HG03135 (cell line): ENCODE measurements around the gene PSMB4.
"Not testable (repeated sequence)": the region's sequence is repeated elsewhere in the genome, so short reads cannot be mapped to it uniquely, and the experiment has no call there.

Source experiments
- ATAC-seq: cut with Tn5 transposase; IDR thresholded peaks from one replicate; pipeline ENCODE4 v1.9.1; 2021; ENCODE audit warnings: mild to moderate bottlenecking, moderate library complexity; ENCODE audit not compliant: unreplicated experiment

PSMB4 gene

GRCh38 chr1:151386002-151386401 is 13.4 kb upstream of the PSMB4 start:
- no peak for ATAC-seq

DNA sequence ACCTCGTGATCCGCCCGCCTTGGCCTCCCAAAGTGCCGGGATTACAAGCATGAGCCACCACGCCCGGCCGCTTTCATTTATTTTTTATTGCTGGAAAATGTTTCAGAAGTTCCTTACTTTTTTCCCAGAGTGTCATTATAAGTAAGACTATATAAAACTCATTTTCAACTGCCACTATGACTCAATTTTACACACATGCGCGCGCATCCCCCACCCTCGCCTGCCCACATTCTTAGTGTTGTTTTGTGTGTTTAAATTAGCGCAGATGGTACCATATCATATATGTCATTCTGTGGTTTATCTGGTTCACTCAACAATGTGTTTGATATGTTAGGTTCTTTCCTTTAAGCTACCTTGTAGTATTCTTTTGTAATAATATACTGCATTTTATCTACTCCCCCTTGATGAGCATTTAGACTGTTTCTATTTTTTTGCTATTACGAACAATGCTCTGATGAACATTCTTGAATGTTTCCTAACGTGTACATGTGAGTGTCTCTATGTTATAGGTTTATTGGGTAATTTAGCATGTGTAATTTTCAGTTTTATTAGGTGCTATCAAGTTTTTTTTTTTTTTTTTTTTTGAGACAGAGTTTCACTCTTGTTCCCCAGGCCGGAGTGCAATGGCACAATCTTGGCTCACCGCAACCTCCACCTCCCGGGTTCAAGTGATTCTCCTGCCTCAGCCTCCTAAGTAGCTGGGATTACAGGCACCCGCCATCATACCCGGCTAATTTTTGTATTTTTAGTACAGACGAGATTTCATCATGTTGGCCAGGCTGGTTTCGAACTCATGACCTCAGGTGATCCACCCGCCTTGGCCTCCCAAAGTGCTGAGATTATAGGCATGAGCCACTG is 8.9 kb upstream of the PSMB4 start:
- not testable (repeated sequence) for ATAC-seq

DNA sequence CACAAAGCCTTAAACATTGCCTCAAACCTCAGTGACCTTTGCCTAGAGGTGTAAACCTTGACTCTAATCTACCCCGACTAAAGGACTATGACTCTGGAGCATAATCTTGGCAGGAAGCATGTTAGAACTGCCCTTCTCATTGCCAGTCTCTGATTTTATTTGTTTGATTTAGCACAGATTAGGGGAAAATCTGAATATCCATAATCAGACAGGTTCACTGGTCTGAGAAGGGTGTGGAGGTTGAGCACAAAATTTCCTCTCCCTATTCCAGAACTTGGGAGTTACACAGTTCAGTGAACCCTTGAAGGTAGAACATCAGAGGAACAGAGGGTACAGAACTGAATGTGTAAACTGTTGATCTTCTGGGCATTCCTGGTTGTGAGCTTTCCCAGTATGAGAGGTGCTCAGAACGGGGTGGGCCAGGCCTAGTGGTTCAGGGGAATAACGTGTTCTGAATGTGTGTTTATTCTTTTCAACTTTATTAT is 8.3 kb upstream of the PSMB4 start:
- no peak for ATAC-seq

DNA sequence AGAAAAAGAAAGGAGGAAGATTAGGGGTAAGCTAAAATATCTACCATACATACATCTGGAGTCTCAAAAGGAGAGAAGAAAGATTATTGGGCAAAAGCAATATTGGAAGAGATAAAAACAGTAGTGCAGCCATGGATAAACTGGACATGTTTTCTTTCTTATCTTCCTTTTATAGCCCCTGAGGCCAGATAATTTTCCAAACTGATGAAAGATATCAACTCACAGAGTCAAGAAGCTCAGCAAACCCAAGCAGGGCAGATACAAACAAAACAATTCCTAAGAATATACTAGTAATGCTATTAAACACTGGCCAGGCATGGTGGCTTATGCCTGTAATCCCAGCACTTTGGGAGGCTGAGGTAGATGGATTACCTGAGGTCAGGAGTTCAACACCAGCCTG is 5.8 kb upstream of the PSMB4 start:
- ATAC-seq = no peak

- not testable (repeated sequence) for ATAC-seq
Observed at GRCh38 chr1:151396265-151396664, 3.1 kb upstream of the PSMB4 start.

DNA sequence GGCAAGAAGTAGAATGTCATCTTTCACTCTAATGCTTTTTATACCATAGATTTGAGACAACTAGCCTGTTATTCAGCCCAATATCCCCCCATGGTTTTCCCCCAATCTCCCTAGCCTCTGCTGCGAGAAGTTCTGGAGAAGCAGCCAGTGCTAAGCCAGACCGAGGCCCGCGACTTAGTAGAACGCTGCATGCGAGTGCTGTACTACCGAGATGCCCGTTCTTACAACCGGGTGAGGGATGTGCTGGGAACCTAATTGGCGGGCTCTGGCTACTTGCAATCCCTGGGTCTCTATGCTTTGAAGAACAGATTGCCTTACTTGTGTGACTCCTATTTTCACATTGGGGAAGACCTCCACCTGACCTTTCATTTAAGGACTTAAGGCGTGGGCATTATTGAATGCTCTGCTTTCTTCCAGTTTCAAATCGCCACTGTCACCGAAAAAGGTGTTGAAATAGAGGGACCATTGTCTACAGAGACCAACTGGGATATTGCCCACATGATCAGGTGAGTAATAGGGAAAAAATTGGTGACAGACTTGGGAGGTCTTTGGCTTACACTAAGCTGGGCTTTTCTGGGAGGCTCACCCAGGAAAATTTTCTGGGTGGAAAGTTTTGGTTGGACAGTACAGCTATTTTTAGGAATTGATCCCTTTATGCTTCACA is 1.9 kb downstream of the PSMB4 start:
- no peak for ATAC-seq

DNA sequence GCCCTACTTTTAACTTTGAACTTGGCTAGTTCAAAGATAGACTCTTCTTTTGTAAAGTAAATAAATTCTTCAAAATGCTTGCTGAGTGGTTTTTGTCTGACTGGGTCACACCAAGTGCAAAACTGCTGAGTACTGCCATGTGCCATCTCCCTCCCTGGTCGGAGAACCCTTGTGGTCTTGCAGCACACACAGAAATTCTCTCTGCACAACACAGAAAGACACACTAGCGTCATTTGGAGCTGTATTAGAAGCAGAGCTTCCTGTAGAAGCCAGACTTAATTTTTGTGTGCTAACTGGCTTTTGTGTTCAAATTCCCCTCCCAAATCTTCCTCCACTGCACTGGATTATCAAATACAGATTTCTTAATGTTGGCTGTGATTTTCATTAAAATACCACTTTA is 2.5 kb downstream of the PSMB4 start:
- ATAC-seq = no peak

GRCh38 chr1:151402764-151403163 is 3.4 kb downstream of the PSMB4 start:
- ATAC-seq = no peak

DNA sequence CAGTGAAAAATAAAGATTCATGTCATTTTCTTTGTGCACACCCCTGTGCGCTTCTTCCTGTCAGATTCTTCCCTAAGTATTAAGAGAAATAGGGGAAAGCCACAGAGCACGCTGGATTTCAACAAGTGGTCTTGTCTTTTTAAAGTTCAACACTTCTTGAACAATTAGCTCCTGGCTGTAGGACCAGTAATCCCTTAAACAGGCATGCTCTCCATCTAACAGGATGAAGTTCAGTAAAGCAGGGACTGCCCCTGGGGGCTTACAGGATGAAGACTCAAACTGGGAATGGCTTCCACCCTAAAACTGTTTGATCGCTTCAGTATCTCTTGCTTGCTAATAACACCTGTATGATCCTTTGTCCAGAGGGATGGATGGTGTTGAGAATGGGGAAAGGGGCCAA is 4.2 kb downstream of the PSMB4 start:
- ATAC-seq = no peak

- no peak for ATAC-seq
Observed at GRCh38 chr1:151405187-151405951, 6.0 kb downstream of the PSMB4 start.

DNA sequence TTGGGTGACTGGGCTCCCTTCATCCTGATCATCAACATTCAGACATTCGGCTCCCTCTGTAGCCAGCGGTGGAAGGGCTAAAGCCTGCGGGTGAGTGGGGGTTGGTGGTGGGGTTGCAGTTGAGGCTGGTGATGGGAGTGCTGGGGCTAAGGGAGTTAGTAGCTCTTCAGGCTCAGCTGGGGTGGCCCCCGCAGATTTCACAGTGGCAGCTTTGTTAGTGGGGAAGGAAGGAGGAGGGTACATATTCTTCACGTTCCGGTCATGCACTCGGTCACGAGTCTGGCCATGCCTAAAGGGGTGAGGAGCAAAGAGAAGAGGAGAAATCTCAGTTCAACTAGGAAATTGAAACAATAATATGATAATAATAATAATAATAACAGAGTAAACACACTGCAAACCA is 6.8 kb downstream of the PSMB4 start:
- no peak for ATAC-seq

GRCh38 chr1:151407304-151407703 is 7.9 kb downstream of the PSMB4 start:
- no peak for ATAC-seq

DNA sequence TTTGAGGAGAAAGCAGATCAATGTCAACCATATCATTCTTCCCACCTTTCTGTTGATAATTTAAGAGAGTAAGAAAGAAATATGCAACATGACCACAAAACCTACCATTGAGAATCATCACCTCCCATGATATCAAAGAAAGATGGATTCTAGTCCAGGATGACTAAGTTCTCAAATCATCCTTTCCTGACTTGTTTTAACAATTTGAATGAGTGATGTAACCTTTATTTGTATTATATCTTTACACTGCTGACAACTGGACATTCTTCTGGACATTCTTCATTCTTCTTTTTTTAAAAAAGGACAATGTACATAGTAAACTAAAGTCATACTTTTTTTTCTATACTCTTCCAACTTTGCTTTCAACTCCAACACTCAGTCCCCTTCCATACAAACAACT is 9.5 kb downstream of the PSMB4 start:
- no peak for ATAC-seq

DNA sequence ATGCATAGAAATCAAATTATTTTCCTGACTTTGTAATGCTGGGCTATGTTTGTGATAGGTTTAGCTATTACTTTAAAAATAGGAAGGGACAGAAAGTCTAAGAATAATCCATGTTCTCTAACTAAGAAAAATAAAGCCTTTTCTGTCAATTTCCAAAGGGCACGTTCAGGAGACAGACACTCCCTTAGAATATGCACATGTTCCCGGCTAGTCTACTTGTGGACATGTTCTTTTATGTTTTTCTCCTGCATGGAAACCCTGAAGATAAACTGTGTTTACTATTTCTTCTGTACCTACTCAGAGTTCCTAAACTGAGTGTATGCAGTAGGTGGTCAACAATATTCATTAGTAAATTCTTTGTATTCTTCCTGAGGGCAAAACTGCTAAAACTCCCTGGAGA is 12.5 kb downstream of the PSMB4 start:
- ATAC-seq = no peak

DNA sequence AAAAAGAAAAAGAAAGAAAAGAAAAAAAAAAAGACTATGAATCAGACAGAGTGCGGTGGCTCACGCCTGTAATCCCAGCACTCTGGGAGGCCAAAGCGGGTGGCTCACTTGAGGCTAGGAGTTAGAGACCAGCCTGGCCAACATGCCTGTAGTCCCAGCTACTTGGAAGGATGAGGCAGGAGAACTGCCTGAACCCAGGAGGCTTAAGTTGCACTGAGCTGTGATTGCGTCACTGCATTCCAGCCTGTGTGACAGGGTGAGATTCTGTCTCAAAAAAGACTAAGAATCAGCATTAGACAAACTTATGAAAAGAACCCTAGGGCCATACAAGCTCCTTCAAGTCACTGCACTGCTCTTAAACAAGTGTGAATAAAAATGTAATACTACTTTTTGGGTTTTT is 16.9 kb downstream of the PSMB4 start:
- no peak for ATAC-seq

GRCh38 chr1:151418081-151418480 is 18.7 kb downstream of the PSMB4 start:
- ATAC-seq = no peak

GRCh38 chr1:151419819-151420218 is 20.4 kb downstream of the PSMB4 start:
- ATAC-seq = no peak

DNA sequence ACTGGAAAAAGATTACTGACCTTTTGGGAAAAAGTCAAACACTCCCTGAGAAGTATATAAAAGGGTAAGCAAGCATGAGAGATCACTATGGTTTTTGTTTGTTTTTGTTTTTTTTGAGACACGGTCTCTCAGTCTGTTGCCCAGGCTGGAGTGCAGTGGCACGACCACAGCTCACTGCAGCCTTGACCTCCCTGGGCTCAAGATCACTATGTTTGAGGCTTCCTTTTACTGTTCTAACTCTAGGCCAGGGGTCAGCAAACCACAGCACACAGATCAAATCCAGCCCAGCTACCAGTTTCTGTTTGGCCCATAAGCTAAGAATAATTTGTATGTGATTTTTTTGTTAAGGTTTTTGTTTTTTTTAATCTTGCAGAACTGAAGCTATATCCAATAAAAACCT is 25.7 kb downstream of the PSMB4 start:
- ATAC-seq = no peak

DNA sequence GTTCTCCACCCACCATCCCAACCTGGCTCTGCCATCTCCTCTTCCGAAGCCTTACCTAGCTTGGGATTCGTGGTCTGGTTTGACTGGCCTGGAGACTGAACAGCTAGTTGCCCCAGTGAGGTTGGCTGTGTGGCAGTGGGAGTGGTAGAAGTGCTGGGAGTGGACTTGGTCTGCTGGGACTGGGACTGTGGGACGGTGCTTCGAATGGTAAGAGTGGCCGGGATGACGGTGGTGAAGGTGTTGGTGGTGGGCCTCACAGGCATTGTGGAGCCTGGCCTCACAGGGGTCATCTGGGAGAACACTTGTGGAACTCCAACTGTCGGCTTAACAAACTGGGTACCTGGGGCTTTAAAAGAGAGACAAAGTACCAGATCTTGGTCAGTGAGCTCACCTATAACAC is 28.7 kb downstream of the PSMB4 start:
- ATAC-seq = no peak

DNA sequence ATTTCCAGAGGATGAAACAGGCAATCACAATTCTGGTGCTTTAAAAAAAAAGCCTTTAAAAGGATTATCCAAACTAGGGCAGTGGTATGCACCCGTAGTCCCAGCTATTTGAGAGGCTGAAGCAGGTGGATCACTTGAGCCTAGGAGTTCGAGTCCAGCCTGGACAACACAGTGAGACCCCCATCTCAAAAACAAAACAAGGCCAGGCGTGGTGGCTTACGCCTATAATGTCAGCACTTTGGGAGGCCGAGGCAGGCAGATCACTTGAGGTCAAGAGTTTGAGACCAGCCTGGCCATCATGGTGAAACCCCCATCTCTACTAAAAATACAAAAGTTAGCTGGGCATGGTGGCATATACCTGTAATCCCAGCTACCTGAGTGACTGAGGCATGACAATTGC is 34.5 kb downstream of the PSMB4 start:
- ATAC-seq = not testable (repeated sequence)

DNA sequence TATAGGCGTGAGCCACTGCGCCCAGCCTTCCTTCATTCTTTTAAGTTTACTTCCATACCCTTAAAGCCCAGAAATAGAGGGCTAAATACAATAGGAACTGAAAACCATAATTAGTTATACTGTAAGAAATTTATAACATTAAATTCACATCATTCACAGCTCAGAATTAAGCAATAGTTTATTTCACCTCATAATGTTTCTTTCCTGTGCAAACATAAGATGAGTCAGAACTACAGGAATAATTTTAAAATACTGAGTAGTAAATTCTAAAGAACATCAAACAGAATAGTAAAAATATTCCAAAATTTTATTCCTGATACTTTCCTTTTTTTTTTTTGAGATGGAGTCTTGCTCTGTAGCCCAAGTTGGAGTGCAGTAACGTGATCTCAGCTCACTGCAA is 35.8 kb downstream of the PSMB4 start:
- no peak for ATAC-seq

DNA sequence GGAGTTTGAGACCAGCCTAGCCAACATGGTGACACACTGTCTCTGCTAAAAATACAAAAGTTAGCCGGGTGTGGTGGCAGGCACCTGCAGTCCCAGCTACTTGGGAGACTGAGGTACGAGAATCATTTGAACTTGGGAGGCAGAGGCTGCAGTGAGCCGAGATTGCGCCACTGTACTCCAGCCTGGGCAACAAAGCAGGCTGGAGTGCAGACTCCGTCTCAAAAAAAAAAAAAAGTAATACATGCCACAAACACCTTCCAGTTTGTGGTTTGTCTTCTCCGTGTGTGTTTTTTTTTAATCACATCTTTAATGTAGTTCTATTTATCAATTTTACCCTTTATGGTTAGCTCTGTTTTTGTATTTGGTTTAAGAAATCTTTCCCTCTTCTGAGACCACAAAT is 37.6 kb downstream of the PSMB4 start:
- ATAC-seq = no peak
